Stimulated activated CD8-positive, alpha-beta memory T cell treated with anti-CD3 and anti-CD28 coated beads, Interleukin-7, amount 100 ng/mL, for 24 hours (primary cell): ENCODE data around the gene DAPP1.

Experiments used
- DNase-seq: peaks from one replicate; pipeline ENCODE4 v3.0.0-alpha.2; 2020; ENCODE audit warnings: low read depth

Gene DAPP1

GRCh38 chr4:99917575-99917974, 100.9 kb downstream of the DAPP1 start:
- DNase-seq: no peak

DNA sequence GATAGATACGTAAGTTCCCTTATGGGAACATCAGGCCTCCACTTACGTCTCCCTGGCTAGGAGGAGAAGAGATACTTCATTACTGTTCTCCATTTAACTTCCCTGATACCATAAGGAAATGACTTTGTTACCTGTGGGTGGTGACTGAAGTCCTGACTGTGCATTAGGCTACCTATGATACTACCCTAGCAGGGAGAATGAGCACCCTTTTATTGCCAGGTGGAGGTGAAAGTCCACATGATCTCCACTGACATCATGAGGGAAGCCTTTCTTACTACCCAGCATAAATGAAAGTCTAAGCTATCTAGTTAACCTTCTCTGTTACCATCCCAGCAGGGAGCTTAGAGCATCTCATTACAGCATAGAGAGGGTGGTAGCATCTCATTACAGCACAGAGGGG, 102.0 kb downstream of the DAPP1 start:
- no peak for DNase-seq
